ENCODE results near the gene NFAT5. TPM values are rescaled to one million over a fixed set of nuclear protein-coding genes. Genes with fewer than 3 reads are reported as not detected.

Gene NFAT5
- total and polyA plus RNA-seq, 9 of the 15 experiments (the other 6 are each of a cell fraction or from before 2014, with no cell fraction given) = 0.78 to 20.5 (median 12.4) TPM

GRCh38 chr16:69651217-69651616 lies 85.5 kb downstream of the NFAT5 start:
- H3K9ac ChIP-seq (ENCODE audit: insufficient read depth in 1 of 2, low read depth in 2 of 2, low read length in 2 of 2) = no peak overlapping the region
- H3K27ac ChIP-seq (ENCODE audit: extremely low read depth, low read depth, low read length) = no peak overlapping the region
- H2AFZ ChIP-seq (ENCODE audit: low read depth, low read length) = no peak overlapping the region
- TF ChIP-seq DDX20 (tag; IDR thresholded peaks at IDR 0.05; ENCODE audit: low read depth) (no peak), GTF2E2 (tag; IDR thresholded peaks at IDR 0.05) (no peak), HCFC1 (IDR thresholded peaks at IDR 0.05; ENCODE audit: low read depth, low read length) (no peak), ETV5 (CRISPR knock-in tag; IDR thresholded peaks at IDR 0.05; ENCODE audit: low read depth) (no peak)
- ChIA-PET POLR2A (interaction anchor here (0.6 to 0.7 kb wide), 2 partner anchors 10 to 141 kb away, joined by 3 to 4 read pairs; no protein-coding TSS in a partner anchor), CTCF (ENCODE audit: low intra/inter-chr PET ratio) (no interaction called here)
- DNase-seq (ENCODE audit: extremely low read depth in 1 of 4, low spot score in 3 of 4) = no peak
- intact Hi-C loops (cut with micrococcal nuclease) = no loop called here
- no peaks in the 10 kb centered on the region for H3K27me3 ChIP-seq (ENCODE audit: control insufficient read depth in 2 of 2, insufficient read depth in 2 of 2, low read length in 2 of 2)
- no peak for ATAC-seq
- H3K79me2 ChIP-seq (ENCODE audit: control insufficient read depth, insufficient read depth, low read length) = no peaks in the 10 kb centered on the region
- no peaks in the 10 kb centered on the region for H3K9me3 ChIP-seq (replicated peaks; ENCODE audit: control insufficient read depth, insufficient read depth, low read depth, low read length)
- in situ Hi-C loops (cut with MboI) = no loop called here
- 92% methylated on average over 2 of the region's 2 CpGs for WGBS (ENCODE audit: insufficient coverage, low coverage, missing lambda C conversion rate)
- no peak overlapping the region for H3K4me2 ChIP-seq (ENCODE audit: insufficient read depth, low read length)
- H3K9me1 ChIP-seq (ENCODE audit: control insufficient read depth, insufficient read depth, low read length) = no peaks in the 10 kb centered on the region
- no peaks in the 10 kb centered on the region for H4K20me1 ChIP-seq (replicated peaks; ENCODE audit: control insufficient read depth, insufficient read depth, low read length)
- H3K36me3 ChIP-seq (ENCODE audit: control insufficient read depth, insufficient read depth, low read length) = peaks cover 79% of the 10 kb centered on the region
- FAIRE-seq = peak; percentile 15
- no peaks in the 10 kb centered on the region for H3K4me1 ChIP-seq (replicated peaks in 1 of 2; ENCODE audit: control insufficient read depth in 2 of 2, insufficient read depth in 2 of 2, low read length in 2 of 2)
- no TSS peak for BruUV-seq (replicated peaks)
- H3K4me3 ChIP-seq = no peak overlapping the region

GRCh38 chr16:69654280-69654931 lies 88.6 kb downstream of the NFAT5 start:
- POLR2A ChIA-PET = interaction anchor here (1.0 kb wide), 1 partner anchor 19 kb away, joined by 3 read pairs; no protein-coding TSS in a partner anchor
- Histone ChIP-seq H3K9me3 (replicated peaks; ENCODE audit: control insufficient read depth, insufficient read depth, low read depth, low read length) (no peaks in the 10 kb centered on the region), H3K4me1 (replicated peaks in 1 of 2; ENCODE audit: control insufficient read depth in 2 of 2, insufficient read depth in 2 of 2, low read length in 2 of 2) (no peaks in the 10 kb centered on the region), H3K36me3 (ENCODE audit: control insufficient read depth, insufficient read depth, low read length) (peaks cover 64% of the 10 kb centered on the region), H3K79me2 (ENCODE audit: control insufficient read depth, insufficient read depth, low read length) (no peaks in the 10 kb centered on the region), H3K27me3 (ENCODE audit: control insufficient read depth in 2 of 2, insufficient read depth in 2 of 2, low read length in 2 of 2) (no peaks in the 10 kb centered on the region), H3K4me2 (ENCODE audit: insufficient read depth, low read length) (no peak overlapping the region), H4K20me1 (replicated peaks; ENCODE audit: control insufficient read depth, insufficient read depth, low read length) (no peaks in the 10 kb centered on the region), H3K4me3 (no peak overlapping the region), H2AFZ (ENCODE audit: low read depth, low read length) (no peak overlapping the region), H3K9me1 (ENCODE audit: control insufficient read depth, insufficient read depth, low read length) (no peaks in the 10 kb centered on the region), H3K27ac (ENCODE audit: extremely low read depth, low read depth, low read length) (no peak overlapping the region), H3K9ac (ENCODE audit: insufficient read depth in 1 of 2, low read depth in 2 of 2, low read length in 2 of 2) (no peak overlapping the region)
- no TSS peak for BruUV-seq (replicated peaks)
- intact Hi-C loops (cut with micrococcal nuclease) (no loop called here), in situ Hi-C loops (cut with MboI) (no loop called here)
- no peak for DNase-seq (ENCODE audit: extremely low read depth in 1 of 4, low spot score in 3 of 4)
- CTCF ChIA-PET (ENCODE audit: low intra/inter-chr PET ratio) = interaction anchor here (0.6 kb wide), 1 partner anchor 13 kb away, joined by 5 read pairs; no protein-coding TSS in a partner anchor
- TF ChIP-seq ZNF316 (IDR thresholded peaks at IDR 0.05) (0 out of 2 replicates have a peak, but pooled peaks have one; percentile 27), ZBTB43 (CRISPR knock-in tag; IDR thresholded peaks at IDR 0.05) (no peak), ELF1 (tag; IDR thresholded peaks at IDR 0.05) (no peak)
- WGBS (ENCODE audit: insufficient coverage, low coverage, missing lambda C conversion rate) = 90% methylated on average over 3 of the region's 3 CpGs
- no peak for ATAC-seq
- no peak for FAIRE-seq

Measured in K562 (cell line).